Measurements from ENCODE around the gene CXCL12.

CXCL12 gene

GRCh38 chr10:44379907-44380306 lies 5.0 kb downstream of the CXCL12 start:
- Histone ChIP-seq H2AFZ (ENCODE audit: low read depth) (no peak overlapping the region), H4K20me1 (ENCODE audit: insufficient read depth) (no peaks in the 10 kb centered on the region), H3K27ac (no peak overlapping the region), H3K36me3 (ENCODE audit: insufficient read depth) (no peaks in the 10 kb centered on the region), H3K79me2 (ENCODE audit: insufficient read depth, low read depth) (no peaks in the 10 kb centered on the region), H3K9ac (no peak overlapping the region), H3K4me1 (ENCODE audit: low read depth, poor library complexity, severe bottlenecking) (peaks cover 8% of the 10 kb centered on the region), H3K4me2 (no peak overlapping the region), H3K27me3 (ENCODE audit: insufficient read depth, low read depth) (no peaks in the 10 kb centered on the region), H3K4me3 (IDR thresholded peaks at IDR 0.05; ENCODE audit: insufficient read depth, low read depth, low read length) (no peak overlapping the region)
- TF ChIP-seq, protein P1, sequence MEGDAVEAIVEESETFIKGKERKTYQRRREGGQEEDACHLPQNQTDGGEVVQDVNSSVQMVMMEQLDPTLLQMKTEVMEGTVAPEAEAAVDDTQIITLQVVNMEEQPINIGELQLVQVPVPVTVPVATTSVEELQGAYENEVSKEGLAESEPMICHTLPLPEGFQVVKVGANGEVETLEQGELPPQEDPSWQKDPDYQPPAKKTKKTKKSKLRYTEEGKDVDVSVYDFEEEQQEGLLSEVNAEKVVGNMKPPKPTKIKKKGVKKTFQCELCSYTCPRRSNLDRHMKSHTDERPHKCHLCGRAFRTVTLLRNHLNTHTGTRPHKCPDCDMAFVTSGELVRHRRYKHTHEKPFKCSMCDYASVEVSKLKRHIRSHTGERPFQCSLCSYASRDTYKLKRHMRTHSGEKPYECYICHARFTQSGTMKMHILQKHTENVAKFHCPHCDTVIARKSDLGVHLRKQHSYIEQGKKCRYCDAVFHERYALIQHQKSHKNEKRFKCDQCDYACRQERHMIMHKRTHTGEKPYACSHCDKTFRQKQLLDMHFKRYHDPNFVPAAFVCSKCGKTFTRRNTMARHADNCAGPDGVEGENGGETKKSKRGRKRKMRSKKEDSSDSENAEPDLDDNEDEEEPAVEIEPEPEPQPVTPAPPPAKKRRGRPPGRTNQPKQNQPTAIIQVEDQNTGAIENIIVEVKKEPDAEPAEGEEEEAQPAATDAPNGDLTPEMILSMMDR (conservative IDR thresholded peaks at IDR 0.05; ENCODE audit: low read depth, low read length): no peak

DNA sequence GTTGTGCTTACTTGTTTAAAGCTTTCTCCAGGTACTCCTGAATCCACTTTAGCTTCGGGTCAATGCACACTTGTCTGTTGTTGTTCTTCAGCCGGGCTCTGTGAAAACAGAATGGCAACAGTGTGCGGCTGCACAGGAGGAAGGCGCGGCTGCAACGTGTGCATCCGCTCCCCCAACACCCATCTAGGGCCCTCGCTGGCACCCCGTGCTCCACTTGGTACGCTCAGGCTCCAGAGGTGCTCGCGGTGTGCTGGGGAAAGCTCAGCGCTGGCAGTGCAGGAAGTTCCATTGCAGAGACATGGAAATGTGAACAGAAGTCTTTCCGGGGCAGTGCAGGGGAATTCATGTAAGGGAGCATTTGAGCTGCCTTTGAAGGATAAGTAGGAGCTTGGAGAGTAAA lies 6.3 kb downstream of the CXCL12 start:
- Histone ChIP-seq H3K4me2 (no peak overlapping the region), H3K4me1 (ENCODE audit: low read depth, poor library complexity, severe bottlenecking) (peaks cover 8% of the 10 kb centered on the region), H2AFZ (ENCODE audit: low read depth) (no peak overlapping the region), H3K27ac (no peak overlapping the region), H3K27me3 (ENCODE audit: insufficient read depth, low read depth) (no peaks in the 10 kb centered on the region), H3K36me3 (ENCODE audit: insufficient read depth) (no peaks in the 10 kb centered on the region), H3K79me2 (ENCODE audit: insufficient read depth, low read depth) (no peaks in the 10 kb centered on the region), H3K9ac (no peak overlapping the region), H3K4me3 (IDR thresholded peaks at IDR 0.05; ENCODE audit: insufficient read depth, low read depth, low read length) (no peak overlapping the region), H4K20me1 (ENCODE audit: insufficient read depth) (no peaks in the 10 kb centered on the region)
- TF ChIP-seq, protein P1 (conservative IDR thresholded peaks at IDR 0.05; ENCODE audit: low read depth, low read length): no peak

DNA sequence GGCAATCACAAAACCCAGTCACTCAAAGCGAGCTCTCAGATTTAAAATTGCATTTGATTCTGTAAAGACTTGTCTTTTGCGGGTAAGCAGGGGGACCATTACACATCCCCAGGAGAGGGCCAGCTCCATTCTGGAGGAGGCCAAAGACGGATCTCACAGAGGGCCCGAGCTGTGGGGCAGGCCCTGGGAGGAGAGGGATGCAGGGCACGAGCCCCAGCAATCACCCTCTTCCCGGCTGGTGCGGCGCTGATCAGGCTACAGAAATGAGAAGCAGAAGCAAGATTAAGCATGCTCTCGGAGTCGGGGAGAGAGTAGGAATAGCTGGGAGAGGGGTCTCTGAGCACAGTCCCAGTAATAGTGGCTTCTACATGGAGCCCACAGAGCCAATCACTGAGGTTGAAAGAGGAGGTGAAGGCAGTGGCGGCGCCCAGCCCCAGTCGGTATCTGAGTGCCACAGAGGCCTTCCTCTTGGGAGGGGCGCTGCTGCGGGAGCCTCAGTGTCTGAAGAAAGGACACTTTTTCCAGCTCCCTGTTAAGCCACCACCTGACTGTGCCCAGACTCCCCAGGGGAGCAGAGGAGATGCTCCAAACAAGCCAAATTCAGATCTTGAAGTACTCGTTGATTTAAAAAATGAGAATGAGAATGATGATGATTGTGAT lies 7.1 kb downstream of the CXCL12 start:
- no peak overlapping the region for H2AFZ ChIP-seq (ENCODE audit: low read depth)
- H3K9ac ChIP-seq: no peak overlapping the region
- H4K20me1 ChIP-seq (ENCODE audit: insufficient read depth): no peaks in the 10 kb centered on the region
- no peak overlapping the region for H3K4me3 ChIP-seq (IDR thresholded peaks at IDR 0.05; ENCODE audit: insufficient read depth, low read depth, low read length)
- peaks cover 8% of the 10 kb centered on the region for H3K4me1 ChIP-seq (ENCODE audit: low read depth, poor library complexity, severe bottlenecking)
- no peak overlapping the region for H3K27ac ChIP-seq
- TF ChIP-seq, protein P1 (conservative IDR thresholded peaks at IDR 0.05; ENCODE audit: low read depth, low read length): no peak
- H3K27me3 ChIP-seq (ENCODE audit: insufficient read depth, low read depth): no peaks in the 10 kb centered on the region
- no peak overlapping the region for H3K4me2 ChIP-seq
- H3K79me2 ChIP-seq (ENCODE audit: insufficient read depth, low read depth): no peaks in the 10 kb centered on the region
- no peaks in the 10 kb centered on the region for H3K36me3 ChIP-seq (ENCODE audit: insufficient read depth)

DNA sequence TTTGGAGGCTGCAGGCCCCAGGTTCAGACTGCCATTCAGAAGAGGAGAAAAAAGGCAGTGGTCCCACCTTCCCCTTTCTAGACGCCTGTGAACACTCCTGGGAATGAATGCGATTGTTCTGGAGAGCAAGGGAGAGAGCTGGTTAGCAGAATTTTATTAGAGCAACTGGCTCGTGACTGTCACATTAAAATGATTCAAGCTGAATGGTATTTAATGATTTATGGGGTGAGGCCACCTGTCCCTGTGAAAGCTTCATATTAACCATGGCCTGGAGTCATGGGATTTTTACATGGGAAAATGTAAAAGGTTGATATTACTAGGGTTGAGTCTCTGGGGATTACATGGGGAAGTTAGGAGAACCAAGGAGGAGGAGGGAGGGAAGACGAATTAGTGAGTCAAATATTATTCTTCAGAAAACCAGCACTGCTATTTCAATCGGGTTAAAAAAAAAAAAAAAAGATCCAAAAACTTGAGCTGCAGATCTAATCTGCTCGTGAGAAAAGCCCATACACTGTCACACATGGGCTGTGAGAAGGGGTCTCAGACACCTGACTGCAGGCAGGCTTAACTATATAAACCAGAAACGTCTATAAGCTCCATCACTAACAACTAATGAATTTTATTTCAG lies 8.3 kb downstream of the CXCL12 start:
- no peaks in the 10 kb centered on the region for H3K79me2 ChIP-seq (ENCODE audit: insufficient read depth, low read depth)
- no peak overlapping the region for H3K9ac ChIP-seq
- no peaks in the 10 kb centered on the region for H4K20me1 ChIP-seq (ENCODE audit: insufficient read depth)
- no peak overlapping the region for H3K4me2 ChIP-seq
- H2AFZ ChIP-seq (ENCODE audit: low read depth): no peak overlapping the region
- H3K27me3 ChIP-seq (ENCODE audit: insufficient read depth, low read depth): no peaks in the 10 kb centered on the region
- TF ChIP-seq, protein P1 (conservative IDR thresholded peaks at IDR 0.05; ENCODE audit: low read depth, low read length): no peak
- peaks cover 8% of the 10 kb centered on the region for H3K4me1 ChIP-seq (ENCODE audit: low read depth, poor library complexity, severe bottlenecking)
- no peak overlapping the region for H3K27ac ChIP-seq
- no peaks in the 10 kb centered on the region for H3K36me3 ChIP-seq (ENCODE audit: insufficient read depth)
- no peak overlapping the region for H3K4me3 ChIP-seq (IDR thresholded peaks at IDR 0.05; ENCODE audit: insufficient read depth, low read depth, low read length)

All from KMS-11 (cell line).